Retinal pigment epithelial cell (primary cell): ENCODE data around the gene GALNT2.

ENCODE experiments used
- DNase-seq: peaks from one replicate; pipeline ENCODE4 v3.0.0-alpha.2; 2010; ENCODE audit warnings: low read depth
- H3K4me3 ChIP-seq: 2 replicates; pipeline ENCODE4 v1.5.1; 2011; ENCODE audit warnings: mild to moderate bottlenecking, low read length, control low read depth, moderate library complexity
- CTCF ChIP-seq: conservative IDR thresholded peaks from 2 replicates; pipeline ENCODE4 v1.5.1; 2011; ENCODE audit warnings: low read depth, low read length, control low read depth, inconsistent platforms

GALNT2 gene

GRCh38 chr1:230189824-230190223 is 122.8 kb downstream of the GALNT2 start:
- no peak for TF ChIP-seq CTCF
- DNase-seq, result no peak
- no peak overlapping the region for H3K4me3 ChIP-seq

GRCh38 chr1:230191079-230191804 is 124.2 kb downstream of the GALNT2 start:
- H3K4me3 ChIP-seq, result no peak overlapping the region
- DNase-seq, result no peak
- TF ChIP-seq CTCF, result no peak

GRCh38 chr1:230191855-230192254 is 124.8 kb downstream of the GALNT2 start:
- TF ChIP-seq CTCF, result no peak
- DNase-seq, result no peak
- no peak overlapping the region for H3K4me3 ChIP-seq

- no peak for TF ChIP-seq CTCF
Observed at GRCh38 chr1:230194525-230194924, 127.5 kb downstream of the GALNT2 start.

GRCh38 chr1:230195199-230195598 is 128.2 kb downstream of the GALNT2 start:
- TF ChIP-seq CTCF, result no peak
- no peak for DNase-seq
- no peak overlapping the region for H3K4me3 ChIP-seq

More at GRCh38 chr1:230194525-230194924, 127.5 kb downstream of the GALNT2 start:
- DNase-seq, result no peak
- H3K4me3 ChIP-seq, result no peak overlapping the region

- DNase-seq, result no peak
- no peak for TF ChIP-seq CTCF
- H3K4me3 ChIP-seq, result no peak overlapping the region
Observed at GRCh38 chr1:230196077-230196476, 129.0 kb downstream of the GALNT2 start.
